PFSK-1 (cell line): ENCODE results near the gene PGLYRP3.

Experiments
- POLR2AphosphoS5 ChIP-seq: IDR thresholded peaks from 2 replicates; pipeline ENCODE4 v1.6.1; 2012; ENCODE audit warnings: low read depth, mild to moderate bottlenecking, control low read depth, low read length, moderate library complexity
- SIN3A ChIP-seq: IDR thresholded peaks from 2 replicates; pipeline ENCODE4 v1.6.1; 2012; ENCODE audit warnings: mild to moderate bottlenecking, low read length, moderate library complexity, borderline replicate concordance; ENCODE audit not compliant: insufficient read depth
- TAF1 ChIP-seq: IDR thresholded peaks from 2 replicates; pipeline ENCODE4 v1.6.1; 2012; ENCODE audit warnings: low read length, control low read depth, borderline replicate concordance; ENCODE audit not compliant: insufficient read depth
- TF ChIP-seq, protein P1 (sequence below), 2 experiments: IDR thresholded peaks; 2 replicates each; pipeline versions ENCODE4 v1.6.1 to v1.8.0; 2011 to 2012; ENCODE audit warnings: low read depth in 2 of 2, low read length in 2 of 2, control low read depth in 1 of 2, inconsistent platforms in 1 of 2, mild to moderate bottlenecking in 1 of 2, moderate library complexity in 1 of 2; ENCODE audit not compliant: insufficient read depth in 1 of 2

DNA sequence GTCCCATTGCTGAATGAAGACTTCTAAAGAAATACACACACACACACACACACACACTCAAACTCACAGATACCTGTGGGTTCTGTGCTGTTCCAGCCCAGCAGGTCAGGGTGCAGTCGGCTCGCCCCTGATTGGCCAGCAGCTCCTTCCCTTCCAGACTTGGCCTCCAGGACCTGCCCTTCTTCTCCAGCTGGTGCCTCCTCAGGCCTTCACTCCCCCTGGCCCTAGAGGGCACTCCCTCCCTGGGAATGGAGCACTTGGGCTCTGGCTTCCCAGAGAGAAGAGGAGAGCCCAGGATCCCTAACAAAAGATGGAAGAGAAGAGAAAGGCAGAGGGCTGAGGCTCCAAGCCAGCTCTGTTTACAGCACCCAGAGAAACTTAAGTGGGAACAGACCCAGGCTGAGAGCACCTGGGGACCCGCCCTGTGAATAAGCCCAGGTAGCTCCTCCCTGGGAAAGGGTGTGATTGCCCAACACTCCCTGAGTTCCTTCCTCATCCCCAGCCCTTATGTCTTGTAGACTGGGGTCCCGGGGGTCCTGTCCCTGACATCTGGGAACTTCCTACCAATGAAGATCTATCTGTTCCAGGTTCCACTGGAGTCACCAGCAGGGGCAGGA is at the start of gene PGLYRP3:
- TF ChIP-seq TAF1 (no peak), POLR2AphosphoS5 (no peak), SIN3A (no peak)
- TF ChIP-seq, protein P1, sequence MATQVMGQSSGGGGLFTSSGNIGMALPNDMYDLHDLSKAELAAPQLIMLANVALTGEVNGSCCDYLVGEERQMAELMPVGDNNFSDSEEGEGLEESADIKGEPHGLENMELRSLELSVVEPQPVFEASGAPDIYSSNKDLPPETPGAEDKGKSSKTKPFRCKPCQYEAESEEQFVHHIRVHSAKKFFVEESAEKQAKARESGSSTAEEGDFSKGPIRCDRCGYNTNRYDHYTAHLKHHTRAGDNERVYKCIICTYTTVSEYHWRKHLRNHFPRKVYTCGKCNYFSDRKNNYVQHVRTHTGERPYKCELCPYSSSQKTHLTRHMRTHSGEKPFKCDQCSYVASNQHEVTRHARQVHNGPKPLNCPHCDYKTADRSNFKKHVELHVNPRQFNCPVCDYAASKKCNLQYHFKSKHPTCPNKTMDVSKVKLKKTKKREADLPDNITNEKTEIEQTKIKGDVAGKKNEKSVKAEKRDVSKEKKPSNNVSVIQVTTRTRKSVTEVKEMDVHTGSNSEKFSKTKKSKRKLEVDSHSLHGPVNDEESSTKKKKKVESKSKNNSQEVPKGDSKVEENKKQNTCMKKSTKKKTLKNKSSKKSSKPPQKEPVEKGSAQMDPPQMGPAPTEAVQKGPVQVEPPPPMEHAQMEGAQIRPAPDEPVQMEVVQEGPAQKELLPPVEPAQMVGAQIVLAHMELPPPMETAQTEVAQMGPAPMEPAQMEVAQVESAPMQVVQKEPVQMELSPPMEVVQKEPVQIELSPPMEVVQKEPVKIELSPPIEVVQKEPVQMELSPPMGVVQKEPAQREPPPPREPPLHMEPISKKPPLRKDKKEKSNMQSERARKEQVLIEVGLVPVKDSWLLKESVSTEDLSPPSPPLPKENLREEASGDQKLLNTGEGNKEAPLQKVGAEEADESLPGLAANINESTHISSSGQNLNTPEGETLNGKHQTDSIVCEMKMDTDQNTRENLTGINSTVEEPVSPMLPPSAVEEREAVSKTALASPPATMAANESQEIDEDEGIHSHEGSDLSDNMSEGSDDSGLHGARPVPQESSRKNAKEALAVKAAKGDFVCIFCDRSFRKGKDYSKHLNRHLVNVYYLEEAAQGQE (IDR thresholded peaks at IDR 0.05; ENCODE audit: insufficient read depth in 1 of 2, low read depth in 2 of 2, low read length in 2 of 2) = no peak
